ENCODE data around the gene GPX6.
"Not testable (repeated sequence)": the region's sequence is repeated elsewhere in the genome, so short reads cannot be mapped to it uniquely, and the experiment has no call there.

GPX6 gene

GRCh38 chr6:28525496-28526039, 10.0 kb upstream of the GPX6 start, which contains the start of gene GPX5:
Gene GPX5 (plus strand): TSS chr6:28525881. CDS start chr6:28526014, 133 bp downstream.
- no peak for DNase-seq (ENCODE audit: low read depth in 2 of 2, low spot score in 1 of 2)

- DNase-seq (ENCODE audit: low read depth in 2 of 2, low spot score in 1 of 2) = no peak
Observed at GRCh38 chr6:28523241-28523622, 7.6 kb upstream of the GPX6 start.

GRCh38 chr6:28522594-28523240, 7.1 kb upstream of the GPX6 start:
- DNase-seq (ENCODE audit: low read depth in 2 of 2, low spot score in 1 of 2) = no peak

GRCh38 chr6:28517964-28518363, 2.4 kb upstream of the GPX6 start:
- DNase-seq (ENCODE audit: low read depth in 2 of 2, low spot score in 1 of 2) = no peak

- DNase-seq (ENCODE audit: low read depth in 2 of 2, low spot score in 1 of 2) = not testable (repeated sequence)
Observed at GRCh38 chr6:28512387-28512786, 3.2 kb downstream of the GPX6 start.

GRCh38 chr6:28511628-28512300, 3.8 kb downstream of the GPX6 start:
- DNase-seq (ENCODE audit: low read depth in 2 of 2, low spot score in 1 of 2) = no peak

- DNase-seq (ENCODE audit: low read depth in 2 of 2, low spot score in 1 of 2) = no peak
Observed at GRCh38 chr6:28506807-28507475, 8.7 kb downstream of the GPX6 start.

GRCh38 chr6:28505733-28506132, 9.9 kb downstream of the GPX6 start:
- DNase-seq (ENCODE audit: low read depth in 2 of 2, low spot score in 1 of 2) = no peak

GRCh38 chr6:28502709-28503305, 12.8 kb downstream of the GPX6 start:
- DNase-seq (ENCODE audit: low read depth in 2 of 2, low spot score in 1 of 2) = not testable (repeated sequence)

GRCh38 chr6:28502136-28502535, 13.5 kb downstream of the GPX6 start:
- not testable (repeated sequence) for DNase-seq (ENCODE audit: low read depth in 2 of 2, low spot score in 1 of 2)

- DNase-seq (ENCODE audit: low read depth in 2 of 2, low spot score in 1 of 2) = no peak
Observed at GRCh38 chr6:28501259-28501658, 14.3 kb downstream of the GPX6 start.

- DNase-seq (ENCODE audit: low read depth in 2 of 2, low spot score in 1 of 2) = no peak
Observed at GRCh38 chr6:28497893-28498292, 17.7 kb downstream of the GPX6 start.

- DNase-seq (ENCODE audit: low read depth in 2 of 2, low spot score in 1 of 2) = no peak
Observed at GRCh38 chr6:28497306-28497705, 18.3 kb downstream of the GPX6 start.

- DNase-seq (ENCODE audit: low read depth in 2 of 2, low spot score in 1 of 2) = no peak
Observed at GRCh38 chr6:28496099-28496779, 19.4 kb downstream of the GPX6 start.

GRCh38 chr6:28491984-28492317, 23.6 kb downstream of the GPX6 start:
- DNase-seq (ENCODE audit: low read depth in 2 of 2, low spot score in 1 of 2) = no peak

GRCh38 chr6:28490205-28490890, 25.2 kb downstream of the GPX6 start:
- no peak for DNase-seq (ENCODE audit: low read depth in 2 of 2, low spot score in 1 of 2)

- no peak for DNase-seq (ENCODE audit: low read depth in 2 of 2, low spot score in 1 of 2)
Observed at GRCh38 chr6:28489366-28490204, 26.0 kb downstream of the GPX6 start.

- no peak for DNase-seq (ENCODE audit: low read depth in 2 of 2, low spot score in 1 of 2)
Observed at GRCh38 chr6:28488916-28489365, 26.7 kb downstream of the GPX6 start.

GRCh38 chr6:28486988-28487742, 28.4 kb downstream of the GPX6 start:
- DNase-seq (ENCODE audit: low read depth in 2 of 2, low spot score in 1 of 2) = no peak

Measured in stimulated activated CD8-positive, alpha-beta memory T cell treated with anti-CD3 and anti-CD28 coated beads, Interleukin-4, amount 100 ng/mL, for 1 hour (primary cell).